Uterus (tissue), 2 donors: ENCODE results near the gene SMIM14.

Experiments
- CTCF ChIP-seq, 4 experiments: fragments of 200-600 bp in 2 of 4; fragments of 450-650 bp in 2 of 4; sonication (generic) in 2 of 4; IDR thresholded peaks; one replicate each; pipeline ENCODE4 v1.5.1; 2016 to 2019; ENCODE audit warnings: antibody characterized with exemption in 4 of 4, mild to moderate bottlenecking in 2 of 4, moderate library complexity in 1 of 4
- POLR2A ChIP-seq, 2 donors: fragments of 450-650 bp; IDR thresholded peaks; one replicate each; pipeline ENCODE4 v1.6.1; 2016; ENCODE audit warnings: antibody characterized with exemption in 2 of 2, mild to moderate bottlenecking in 1 of 2, moderate library complexity in 1 of 2

GRCh38 chr4:39637586-39638353 lies 895 bp downstream of the SMIM14 start:
- TF ChIP-seq CTCF (IDR thresholded peaks at IDR 0.05) (no peak), POLR2A (IDR thresholded peaks at IDR 0.05) (no peak)
